Measurements from ENCODE around the gene ZNF273.

GRCh38 chr7:64889686-64890162, 13.3 kb upstream of the ZNF273 start:
- no peak for TF ChIP-seq ZZZ3 (IDR thresholded peaks at IDR 0.05; ENCODE audit: control insufficient read depth, insufficient read length, low read depth)
- no peak for TF ChIP-seq POLR2A (IDR thresholded peaks at IDR 0.05; ENCODE audit: low read depth, low read length)
- no peak for TF ChIP-seq BHLHE40 (IDR thresholded peaks at IDR 0.05; ENCODE audit: borderline replicate concordance in 1 of 2, low read depth in 2 of 2, low read length in 1 of 2)
- no peak for TF ChIP-seq CTCF (IDR thresholded peaks at IDR 0.05 in 2 of 3, conservative IDR thresholded peaks at IDR 0.05 in 1 of 3; ENCODE audit: control insufficient read depth in 2 of 3, extremely low read depth in 1 of 3, insufficient read depth in 1 of 3, low read depth in 3 of 3, low read length in 3 of 3)
- no peak for TF ChIP-seq MEF2A (IDR thresholded peaks at IDR 0.05; ENCODE audit: insufficient read depth, low read depth, low read length)
- TF ChIP-seq ZBTB11 (CRISPR knock-in tag; IDR thresholded peaks at IDR 0.05), result no peak
- no peak for TF ChIP-seq KDM1A (IDR thresholded peaks at IDR 0.05; ENCODE audit: borderline replicate concordance)
